ENCODE data around the gene GSTT4.
"Not testable (repeated sequence)": the region's sequence is repeated elsewhere in the genome, so short reads cannot be mapped to it uniquely, and the experiment has no call there.

GSTT4 gene

GRCh38 chr22:23952794-23953405 is 52.4 kb downstream of the GSTT4 start:
- DNase-seq (ENCODE audit: low spot score) = not testable (repeated sequence)

GRCh38 chr22:23951383-23951782 is 53.9 kb downstream of the GSTT4 start:
- DNase-seq (ENCODE audit: low spot score) = not testable (repeated sequence)

GRCh38 chr22:23949764-23950163 is 55.5 kb downstream of the GSTT4 start:
- DNase-seq (ENCODE audit: low spot score) = not testable (repeated sequence)
